ENCODE results near the gene DNAI2.

The DNAI2 gene

GRCh38 chr17:74328487-74328886, 54.5 kb downstream of the DNAI2 start:
- TF ChIP-seq CTCF (IDR thresholded peaks at IDR 0.05), result no peak
- Histone ChIP-seq H3K4me1 (peaks cover 0 to 19% (median 16%) of the 10 kb centered on the region in 4 donors), H3K9me3 (no peaks in the 10 kb centered on the region), H3K36me3 (no peaks in the 10 kb centered on the region), H3K27me3 (peaks cover 0 to 58% of the 10 kb centered on the region in 2 donors), H3K27ac (no peak overlapping the region), H3K4me3 (no peak overlapping the region)
- no peak for DNase-seq
- intact Hi-C loops (cut with DNase I; ENCODE audit: low total_unique reads), result no loop called here

DNA sequence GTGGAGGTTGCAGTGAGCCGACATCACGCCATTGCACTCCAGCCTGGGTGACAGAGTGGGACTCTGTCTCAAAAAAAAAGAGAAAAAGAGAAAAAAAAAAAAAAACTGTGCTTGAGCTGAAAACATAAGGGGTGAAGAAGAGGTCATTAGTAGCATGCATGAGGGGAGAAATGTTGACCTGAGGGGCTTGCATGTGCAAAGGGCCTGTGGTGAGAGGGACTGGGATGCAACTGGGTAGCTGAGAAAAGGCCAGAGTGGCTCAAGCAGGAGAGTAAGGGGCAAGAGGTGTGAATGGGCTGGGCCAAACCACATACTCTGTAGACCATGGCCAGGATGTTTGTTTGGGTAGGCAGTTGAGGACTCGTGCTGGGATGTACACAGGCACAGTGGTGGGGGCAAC, 55.3 kb downstream of the DNAI2 start:
- Histone ChIP-seq H3K27me3 (peaks cover 0 to 62% of the 10 kb centered on the region in 2 donors), H3K4me1 (peaks cover 0 to 19% (median 16%) of the 10 kb centered on the region in 4 donors), H3K36me3 (no peaks in the 10 kb centered on the region), H3K9me3 (peaks cover 0 to 6% (median 4%) of the 10 kb centered on the region in 3 donors), H3K4me3 (no peak overlapping the region), H3K27ac (no peak overlapping the region)
- no peak for TF ChIP-seq CTCF (IDR thresholded peaks at IDR 0.05)
- intact Hi-C loops (cut with DNase I; ENCODE audit: low total_unique reads), result no loop called here
- no peak for DNase-seq

DNA sequence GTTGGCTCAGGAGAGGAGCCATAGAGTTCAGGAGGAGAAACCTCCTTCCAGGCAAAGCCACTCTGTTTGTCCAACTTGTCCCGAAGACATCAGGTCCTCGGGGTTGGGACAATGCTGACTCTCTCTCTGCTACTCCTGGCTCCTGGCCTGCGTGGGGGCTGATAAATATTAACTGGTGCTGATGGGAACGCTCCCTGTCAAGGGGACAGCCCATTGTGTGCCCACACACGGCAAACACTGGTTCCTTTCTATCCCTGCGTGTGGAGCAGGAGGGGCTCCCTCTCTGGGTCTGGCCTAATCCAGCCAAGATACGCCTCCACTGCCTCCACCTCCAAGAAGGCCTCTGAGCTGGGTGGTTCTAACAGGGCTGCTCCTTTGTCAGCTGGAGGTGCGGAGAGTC, 56.4 kb downstream of the DNAI2 start:
- H3K27me3 ChIP-seq, result peaks cover 0 to 65% of the 10 kb centered on the region in 2 donors
- no peak for DNase-seq
- intact Hi-C loops (cut with DNase I; ENCODE audit: low total_unique reads), result no loop called here

GRCh38 chr17:74332017-74332650, 58.1 kb downstream of the DNAI2 start:
- Histone ChIP-seq H3K4me3 (no peak overlapping the region), H3K9me3 (peaks cover 0 to 9% (median 7%) of the 10 kb centered on the region in 3 donors), H3K4me1 (no peaks in the 10 kb centered on the region), H3K36me3 (no peaks in the 10 kb centered on the region), H3K27ac (no peak overlapping the region), H3K27me3 (peaks cover 0 to 48% of the 10 kb centered on the region in 2 donors)
- no peak for DNase-seq
- intact Hi-C loops (cut with DNase I; ENCODE audit: low total_unique reads), result no loop called here
- TF ChIP-seq CTCF (IDR thresholded peaks at IDR 0.05), result no peak

More for the DNA sequence above, 56.4 kb downstream of the DNAI2 start:
- no peak overlapping the region for H3K4me3 ChIP-seq
- peaks cover 0 to 16% (median 13%) of the 10 kb centered on the region in 4 donors for H3K4me1 ChIP-seq
- TF ChIP-seq CTCF (IDR thresholded peaks at IDR 0.05), result no peak
- H3K9me3 ChIP-seq, result peaks cover 0 to 9% (median 7%) of the 10 kb centered on the region in 3 donors
- H3K36me3 ChIP-seq, result no peaks in the 10 kb centered on the region
- no peak overlapping the region for H3K27ac ChIP-seq

- Histone ChIP-seq H3K4me1 (no peaks in the 10 kb centered on the region), H3K27me3 (peaks cover 0 to 43% of the 10 kb centered on the region in 2 donors), H3K4me3 (no peak overlapping the region), H3K36me3 (no peaks in the 10 kb centered on the region), H3K27ac (no peak overlapping the region), H3K9me3 (peaks cover 0 to 9% (median 7%) of the 10 kb centered on the region in 3 donors)
- intact Hi-C loops (cut with DNase I; ENCODE audit: low total_unique reads), result no loop called here
- no peak for TF ChIP-seq CTCF (IDR thresholded peaks at IDR 0.05)
- DNase-seq, result no peak
These were observed 58.8 kb downstream of the DNAI2 start for GRCh38 chr17:74332763-74333283.
